ENCODE measurements around the gene AGAP1. TPM values are rescaled to one million over a fixed set of nuclear protein-coding genes. Genes with fewer than 3 reads are reported as not detected.

AGAP1 gene
- total and polyA plus RNA-seq, 2 donors (not counting 3 experiments of a cell fraction or from before 2014, with no cell fraction given): 10.2 to 20.9 TPM

- no TSS peak for BruUV-seq (replicated peaks)
- intact Hi-C loops (cut with micrococcal nuclease): no loop called here
- H3K9me3 ChIP-seq (replicated peaks; ENCODE audit: control insufficient read depth, insufficient read depth, low read length): no peaks in the 10 kb centered on the region
- ChIA-PET CTCF (interaction anchor here (1.3 to 2.9 kb wide), 3 partner anchors 11 to 101 kb away, joined by 4 to 6 read pairs (median 4); no protein-coding TSS in a partner anchor), POLR2A (no interaction called here)
- H3K9ac ChIP-seq (replicated peaks; ENCODE audit: extremely low read depth, insufficient read depth, low read length): no peak overlapping the region
- H3K4me2 ChIP-seq (ENCODE audit: insufficient read depth, low read length): no peak overlapping the region
- no peaks in the 10 kb centered on the region for H3K4me1 ChIP-seq (ENCODE audit: control insufficient read depth, extremely low read depth, insufficient read depth, low read length)
- no peaks in the 10 kb centered on the region for H3K36me3 ChIP-seq (ENCODE audit: control insufficient read depth in 2 of 2, extremely low read depth in 1 of 2, insufficient read depth in 2 of 2, low read length in 2 of 2)
- dilution Hi-C loops (cut with MboI; ENCODE audit: extremely low pct_ligation_motif_present, low sequenced_read_pairs): no loop called here
- H3K27me3 ChIP-seq (ENCODE audit: control insufficient read depth in 2 of 2, insufficient read depth in 2 of 2, low read length in 2 of 2): no peaks in the 10 kb centered on the region
- no peaks in the 10 kb centered on the region for H4K20me1 ChIP-seq (replicated peaks; ENCODE audit: control insufficient read depth, extremely low read depth, insufficient read depth, low read length)
- FAIRE-seq: no peak
- DNase-seq (ENCODE audit: low read depth, low spot score): no peak
- no peaks in the 10 kb centered on the region for H3K79me2 ChIP-seq (ENCODE audit: control insufficient read depth, insufficient read depth, low read length)
- H3K27ac ChIP-seq (ENCODE audit: insufficient read depth, low read depth, low read length): no peak overlapping the region
- H3K4me3 ChIP-seq (replicated peaks in 1 of 3; ENCODE audit: insufficient read depth in 1 of 3, low read depth in 1 of 3, low read length in 3 of 3): no peak overlapping the region
- no peaks in the 10 kb centered on the region for H3K9me1 ChIP-seq (replicated peaks; ENCODE audit: control insufficient read depth, extremely low read depth, insufficient read depth, low read length)
- H2AFZ ChIP-seq (ENCODE audit: low read depth, low read length): no peak overlapping the region
- TF ChIP-seq POLR2AphosphoS5 (IDR thresholded peaks at IDR 0.05; ENCODE audit: insufficient read depth, low read depth, low read length): no peak
- no peak for TF ChIP-seq GATA2 (IDR thresholded peaks at IDR 0.05; ENCODE audit: insufficient read depth, insufficient read length, low read depth, low read length)
- no peak for TF ChIP-seq MAX (IDR thresholded peaks at IDR 0.05; ENCODE audit: insufficient read depth, insufficient read length)
- TF ChIP-seq FOS (IDR thresholded peaks at IDR 0.05; ENCODE audit: borderline replicate concordance, insufficient read depth, low read length): no peak
- TF ChIP-seq MYC (IDR thresholded peaks at IDR 0.05; ENCODE audit: low read depth, low read length): no peak
- TF ChIP-seq JUN (IDR thresholded peaks at IDR 0.05; ENCODE audit: borderline replicate concordance, insufficient read depth, insufficient read length, low read depth): no peak
- no peak for TF ChIP-seq CTCF (IDR thresholded peaks at IDR 0.05; ENCODE audit: extremely low read depth in 1 of 2, insufficient read depth in 1 of 2, low read depth in 1 of 2, low read length in 2 of 2)
- no peak for TF ChIP-seq EZH2 (IDR thresholded peaks at IDR 0.05; ENCODE audit: borderline replicate concordance, low read depth, low read length, severe bottlenecking)
- TF ChIP-seq POLR2A (IDR thresholded peaks at IDR 0.05; ENCODE audit: low read depth, low read length): no peak
Measured at GRCh38 chr2:235694721-235695601, 201.1 kb downstream of the AGAP1 start.

All from endothelial cell of umbilical vein (primary cell).